Sigmoid colon (tissue), 7 donors: ENCODE results near the gene KRT80. TPM values are rescaled to one million over a fixed set of nuclear protein-coding genes. Genes with fewer than 3 reads are reported as not detected.
A peak's percentile ranks its signal among the peaks of the same experiment; 100 is the strongest.

Experiments
- DNase-seq: peaks from one replicate; pipeline ENCODE4 v3.0.0-alpha.2; 2019
- H3K27ac ChIP-seq, 4 donors: fragments of 200-600 bp; sonication (generic); one replicate each; pipeline ENCODE4 v1.5.1; 2016 to 2019; ENCODE audit warnings: mild to moderate bottlenecking in 1 of 4
- H3K27me3 ChIP-seq, 3 donors: fragments of 200-600 bp; sonication (generic); one replicate each; pipeline ENCODE4 v1.5.1; 2019; ENCODE audit warnings: mild to moderate bottlenecking in 1 of 3
- H3K36me3 ChIP-seq, 4 donors: fragments of 200-600 bp; sonication (generic); one replicate each; pipeline ENCODE4 v1.5.1; 2016 to 2019
- H3K4me1 ChIP-seq, 4 donors: fragments of 200-600 bp; sonication (generic); one replicate each; pipeline ENCODE4 v1.5.1; 2017 to 2019
- H3K4me3 ChIP-seq, 4 donors: fragments of 200-600 bp; sonication (generic); one replicate each; pipeline ENCODE4 v1.5.1; 2017 to 2019; ENCODE audit warnings: mild to moderate bottlenecking in 2 of 4, moderate library complexity in 1 of 4
- H3K9me3 ChIP-seq, 4 donors: fragments of 200-600 bp in 3 of 4; sonication (generic) in 3 of 4; one replicate each; pipeline versions ENCODE4 v1.5.1 to v1.6.1; 2013 to 2019
- EP300 ChIP-seq, 4 donors: sonication (generic); formaldehyde crosslinking; IDR thresholded peaks; one replicate each; pipeline ENCODE4 v1.6.1; 2017; ENCODE audit warnings: antibody characterized with exemption in 4 of 4
- POLR2A ChIP-seq, 2 donors: fragments of 450-650 bp; IDR thresholded peaks; one replicate each; pipeline ENCODE4 v1.6.1; 2016; ENCODE audit warnings: antibody characterized with exemption in 2 of 2, mild to moderate bottlenecking in 2 of 2, moderate library complexity in 2 of 2
- POLR2AphosphoS5 ChIP-seq, 4 donors: sonication (generic); formaldehyde crosslinking; IDR thresholded peaks; one replicate each; pipeline ENCODE4 v1.6.1; 2017; ENCODE audit warnings: antibody characterized with exemption in 4 of 4
- whole genome bisulfite sequencing, 2 donors: extraction: QIAGEN DNeasy Blood & Tissue Kit; methylation state at CpG; one replicate each; pipeline ENCODE4 v1.1.7; 2013; 5-methylcytosine and 5-hydroxymethylcytosine counted together
- intact Hi-C: fragments of 100-400 bp; cut with DNase I; formaldehyde crosslinking; loops from one replicate; pipeline ENCODE4 v1.15.1; 2023
- polyA plus RNA-seq, 3 donors: library from polyadenylated mRNA; stranded (reverse); fragments of 200-250 nt; gene quantifications; one replicate each; pipeline ENCODE4 v1.2.3, GENCODE V29; 2013
- total RNA-seq, 4 donors: library from RNA; depleted of rRNA; stranded (reverse); fragments of >200 nt; gene quantifications; one replicate each; pipeline ENCODE4 v1.1.0, GENCODE V29; 2016
- TF ChIP-seq, protein P1 (sequence below), 4 experiments: fragments of 450-650 bp in 3 of 4; fragments of 200-600 bp in 1 of 4; IDR thresholded peaks; one replicate each; pipeline ENCODE4 v1.5.1; 2016 to 2019; ENCODE audit warnings: antibody characterized with exemption in 4 of 4, mild to moderate bottlenecking in 3 of 4, moderate library complexity in 2 of 4
- donor health status: healthy with polysubstance abuse.
- donor health status: Bipolar disorder and iron deficiency.
- donor health status: healthy.

Gene KRT80
- total and polyA plus RNA-seq, 7 donors: under 0.01 to 0.34 TPM; not detected in 5

GRCh38 chr12:52148464-52149181 is 43.2 kb downstream of the KRT80 start:
- H3K36me3 ChIP-seq: no peaks in the 10 kb centered on the region

DNA sequence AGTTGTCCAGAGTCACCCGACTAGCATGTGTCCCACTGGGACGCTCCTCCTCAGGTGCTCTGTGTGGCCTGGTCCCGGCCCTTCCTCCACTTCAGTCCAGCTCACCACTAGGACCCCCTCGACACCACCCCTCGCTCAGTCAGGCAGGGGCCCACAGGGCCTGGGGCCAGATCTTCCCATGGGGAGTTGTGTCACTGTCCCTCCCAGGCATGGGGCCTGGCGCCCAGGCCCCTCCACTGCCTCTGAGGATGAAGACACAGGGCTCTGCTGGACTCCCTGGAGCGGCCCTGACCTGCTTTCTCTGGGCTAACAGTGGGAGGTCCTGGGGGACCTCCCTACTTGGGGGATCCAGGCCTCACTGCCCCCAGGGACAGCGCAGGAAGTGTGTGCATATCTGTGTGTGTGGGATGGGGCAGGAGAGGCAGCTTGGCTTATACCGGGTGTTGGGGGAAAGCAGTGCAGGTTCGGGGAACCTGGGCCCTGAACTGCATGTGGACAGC is 43.8 kb downstream of the KRT80 start:
- TF ChIP-seq POLR2A (IDR thresholded peaks at IDR 0.05) (no peak), EP300 (IDR thresholded peaks at IDR 0.05) (no peak), POLR2AphosphoS5 (IDR thresholded peaks at IDR 0.05) (no peak)
- TF ChIP-seq, protein P1, sequence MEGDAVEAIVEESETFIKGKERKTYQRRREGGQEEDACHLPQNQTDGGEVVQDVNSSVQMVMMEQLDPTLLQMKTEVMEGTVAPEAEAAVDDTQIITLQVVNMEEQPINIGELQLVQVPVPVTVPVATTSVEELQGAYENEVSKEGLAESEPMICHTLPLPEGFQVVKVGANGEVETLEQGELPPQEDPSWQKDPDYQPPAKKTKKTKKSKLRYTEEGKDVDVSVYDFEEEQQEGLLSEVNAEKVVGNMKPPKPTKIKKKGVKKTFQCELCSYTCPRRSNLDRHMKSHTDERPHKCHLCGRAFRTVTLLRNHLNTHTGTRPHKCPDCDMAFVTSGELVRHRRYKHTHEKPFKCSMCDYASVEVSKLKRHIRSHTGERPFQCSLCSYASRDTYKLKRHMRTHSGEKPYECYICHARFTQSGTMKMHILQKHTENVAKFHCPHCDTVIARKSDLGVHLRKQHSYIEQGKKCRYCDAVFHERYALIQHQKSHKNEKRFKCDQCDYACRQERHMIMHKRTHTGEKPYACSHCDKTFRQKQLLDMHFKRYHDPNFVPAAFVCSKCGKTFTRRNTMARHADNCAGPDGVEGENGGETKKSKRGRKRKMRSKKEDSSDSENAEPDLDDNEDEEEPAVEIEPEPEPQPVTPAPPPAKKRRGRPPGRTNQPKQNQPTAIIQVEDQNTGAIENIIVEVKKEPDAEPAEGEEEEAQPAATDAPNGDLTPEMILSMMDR (IDR thresholded peaks at IDR 0.05): no peak
- no peak overlapping the region for H3K4me3 ChIP-seq
- H3K9me3 ChIP-seq: no peaks in the 10 kb centered on the region
- no peaks in the 10 kb centered on the region for H3K27me3 ChIP-seq
- 42 to 80% methylated on average over 10 of the region's 10 CpGs for WGBS, 2 donors
- intact Hi-C loops: no loop called here
- no peak for DNase-seq
- H3K4me1 ChIP-seq: peaks cover 0 to 46% (median 38%) of the 10 kb centered on the region in 4 donors
- H3K36me3 ChIP-seq: no peaks in the 10 kb centered on the region
- peak overlapping the region; percentile 63 to 87 (median 80) for H3K27ac ChIP-seq

More at GRCh38 chr12:52148464-52149181, 43.2 kb downstream of the KRT80 start:
- intact Hi-C loops: no loop called here
- TF ChIP-seq POLR2AphosphoS5 (IDR thresholded peaks at IDR 0.05): no peak
- no peak for TF ChIP-seq EP300 (IDR thresholded peaks at IDR 0.05)
- TF ChIP-seq, protein P1 (IDR thresholded peaks at IDR 0.05): no peak
- no peak for TF ChIP-seq POLR2A (IDR thresholded peaks at IDR 0.05)
- peaks cover 0 to 46% (median 38%) of the 10 kb centered on the region in 4 donors for H3K4me1 ChIP-seq
- no peaks in the 10 kb centered on the region for H3K9me3 ChIP-seq
- H3K27me3 ChIP-seq: no peaks in the 10 kb centered on the region
- peak overlapping the region; percentile 63 to 87 (median 80) for H3K27ac ChIP-seq
- DNase-seq: peak; percentile 65
- no peak overlapping the region for H3K4me3 ChIP-seq
- 24 to 74% methylated on average over 14 of the region's 14 CpGs for WGBS, 2 donors

DNA sequence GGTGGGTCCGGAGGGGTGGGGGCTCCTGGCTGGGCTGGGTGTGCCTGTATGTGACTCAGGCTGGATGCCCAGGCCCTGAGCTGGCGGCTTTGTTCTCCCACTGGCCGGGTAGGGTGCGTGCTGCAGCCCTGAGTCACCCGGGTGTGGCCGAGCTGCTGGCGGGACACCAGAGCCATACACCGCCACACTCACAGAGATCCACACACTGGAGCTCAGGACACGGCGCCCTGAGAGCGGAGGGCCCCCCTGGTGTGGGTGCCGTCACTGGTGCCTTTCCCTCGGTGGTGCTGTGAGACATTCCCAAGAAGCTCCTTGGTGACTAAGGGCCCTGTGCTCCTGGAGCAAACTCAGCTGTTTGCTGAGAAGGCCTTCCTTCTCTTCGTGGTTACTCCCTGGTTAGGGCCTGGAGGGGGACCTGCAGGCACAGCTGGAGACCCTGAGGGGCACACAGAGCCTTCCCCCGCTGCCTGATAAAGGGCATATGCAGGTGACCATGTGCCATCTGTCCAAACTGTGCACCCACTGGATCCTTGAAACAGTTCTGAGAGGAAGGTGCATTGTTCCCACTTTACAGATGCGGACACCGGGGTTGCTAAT is 44.3 kb downstream of the KRT80 start:
- H3K27ac ChIP-seq: peak overlapping the region; percentile 63 to 87 (median 80)
- no peaks in the 10 kb centered on the region for H3K27me3 ChIP-seq
- DNase-seq: peak; percentile 95
- peaks cover 0 to 45% (median 36%) of the 10 kb centered on the region in 4 donors for H3K4me1 ChIP-seq
- 17 to 59% methylated on average over 17 of the region's 17 CpGs for WGBS, 2 donors
- no peaks in the 10 kb centered on the region for H3K9me3 ChIP-seq
- no peak overlapping the region for H3K4me3 ChIP-seq
- intact Hi-C loops: no loop called here
- no peaks in the 10 kb centered on the region for H3K36me3 ChIP-seq
- TF ChIP-seq EP300 (IDR thresholded peaks at IDR 0.05) (peak in 1 of 4 donors; percentile 9), POLR2A (IDR thresholded peaks at IDR 0.05) (peak in 1 of 2 donors; percentile 72), POLR2AphosphoS5 (IDR thresholded peaks at IDR 0.05) (peak in 3 of 4 donors; percentile 53 to 71 (median 61))
- TF ChIP-seq, protein P1 (IDR thresholded peaks at IDR 0.05): no peak

GRCh38 chr12:52146822-52147366 is 44.9 kb downstream of the KRT80 start:
- H3K27ac ChIP-seq: peak overlapping the region; percentile 63 to 87 (median 80)
- no peak for DNase-seq
- intact Hi-C loops: no loop called here
- WGBS, 2 donors: 41 to 78% methylated on average over 11 of the region's 11 CpGs
- H3K36me3 ChIP-seq: no peaks in the 10 kb centered on the region
- H3K4me1 ChIP-seq: peaks cover 0 to 39% (median 30%) of the 10 kb centered on the region in 4 donors
- H3K27me3 ChIP-seq: no peaks in the 10 kb centered on the region
- no peak for TF ChIP-seq EP300 (IDR thresholded peaks at IDR 0.05)
- no peak for TF ChIP-seq POLR2A (IDR thresholded peaks at IDR 0.05)
- TF ChIP-seq, protein P1 (IDR thresholded peaks at IDR 0.05): no peak
- no peak for TF ChIP-seq POLR2AphosphoS5 (IDR thresholded peaks at IDR 0.05)
- no peak overlapping the region for H3K4me3 ChIP-seq
- no peaks in the 10 kb centered on the region for H3K9me3 ChIP-seq
